ENCODE results near the gene CAPN2. TPM values are rescaled to one million over a fixed set of nuclear protein-coding genes. Genes with fewer than 3 reads are reported as not detected.
A peak's percentile ranks its signal among the peaks of the same experiment; 100 is the strongest.
"Not testable (repeated sequence)": the region's sequence is repeated elsewhere in the genome, so short reads cannot be mapped to it uniquely, and the experiment has no call there.

The CAPN2 gene
- total RNA-seq, 1 experiment from 2014 or later = 513 TPM

DNA sequence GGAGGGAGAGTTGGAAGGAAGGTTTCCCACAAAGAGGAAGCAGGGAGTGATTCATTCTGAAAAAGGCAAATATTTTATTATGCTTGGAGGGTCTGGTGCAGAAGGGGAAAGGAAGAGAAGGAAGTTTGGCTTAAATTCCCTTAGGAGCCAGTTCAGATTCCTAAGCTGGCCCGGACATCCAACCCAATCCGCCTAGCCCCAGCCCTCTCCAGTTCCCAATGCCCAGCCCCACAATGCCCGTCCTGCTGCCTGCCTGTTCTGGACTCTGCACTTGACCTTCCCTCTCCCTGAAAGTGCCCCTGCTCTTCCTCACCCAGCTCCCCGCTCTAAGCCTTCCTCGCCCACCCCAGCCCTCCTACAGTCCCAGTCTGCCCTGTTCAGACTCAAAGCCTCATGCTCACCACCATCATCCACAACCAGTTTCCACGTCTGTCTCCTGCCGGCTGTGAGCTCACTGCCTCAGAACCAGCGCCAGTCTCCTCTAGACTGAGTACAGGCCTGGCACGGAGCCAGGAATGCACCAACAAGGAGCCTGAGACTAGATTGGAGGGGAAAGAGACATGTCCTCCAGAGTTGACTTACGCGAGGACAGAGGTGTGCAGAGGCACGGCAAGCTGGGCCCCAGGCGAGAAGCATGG is 18.9 kb downstream of the CAPN2 start:
- intact Hi-C loops (cut with micrococcal nuclease) = no loop called here
- TF ChIP-seq, protein P1, sequence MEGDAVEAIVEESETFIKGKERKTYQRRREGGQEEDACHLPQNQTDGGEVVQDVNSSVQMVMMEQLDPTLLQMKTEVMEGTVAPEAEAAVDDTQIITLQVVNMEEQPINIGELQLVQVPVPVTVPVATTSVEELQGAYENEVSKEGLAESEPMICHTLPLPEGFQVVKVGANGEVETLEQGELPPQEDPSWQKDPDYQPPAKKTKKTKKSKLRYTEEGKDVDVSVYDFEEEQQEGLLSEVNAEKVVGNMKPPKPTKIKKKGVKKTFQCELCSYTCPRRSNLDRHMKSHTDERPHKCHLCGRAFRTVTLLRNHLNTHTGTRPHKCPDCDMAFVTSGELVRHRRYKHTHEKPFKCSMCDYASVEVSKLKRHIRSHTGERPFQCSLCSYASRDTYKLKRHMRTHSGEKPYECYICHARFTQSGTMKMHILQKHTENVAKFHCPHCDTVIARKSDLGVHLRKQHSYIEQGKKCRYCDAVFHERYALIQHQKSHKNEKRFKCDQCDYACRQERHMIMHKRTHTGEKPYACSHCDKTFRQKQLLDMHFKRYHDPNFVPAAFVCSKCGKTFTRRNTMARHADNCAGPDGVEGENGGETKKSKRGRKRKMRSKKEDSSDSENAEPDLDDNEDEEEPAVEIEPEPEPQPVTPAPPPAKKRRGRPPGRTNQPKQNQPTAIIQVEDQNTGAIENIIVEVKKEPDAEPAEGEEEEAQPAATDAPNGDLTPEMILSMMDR (IDR thresholded peaks at IDR 0.05; ENCODE audit: unreplicated experiment) = no peak
- H3K9me3 Mint-ChIP-seq (ENCODE audit: unreplicated experiment) = no peaks in the 10 kb centered on the region
- BruUV-seq (replicated peaks) = no TSS peak
- H3K27ac Mint-ChIP-seq (ENCODE audit: low read depth, unreplicated experiment) = peak overlapping the region; percentile 74
- no peaks in the 10 kb centered on the region for H3K27me3 Mint-ChIP-seq (ENCODE audit: insufficient read depth, unreplicated experiment)
- H3K4me1 Mint-ChIP-seq (ENCODE audit: insufficient read depth, unreplicated experiment) = peaks cover 61% of the 10 kb centered on the region
- ChIA-PET CTCF (interaction anchor here (0.6 to 2.4 kb wide), 6 partner anchors 13 to 579 kb away, joined by 3 to 12 read pairs (median 4); partner anchors contain the start of gene CAPN2), POLR2A (interaction anchor here (1.2 to 7.7 kb wide), 3 partner anchors 9 to 115 kb away, joined by 3 to 68 read pairs (median 5); partner anchors contain the start of gene TP53BP2)
- peaks cover 84% of the 10 kb centered on the region for H3K36me3 Mint-ChIP-seq (ENCODE audit: insufficient read depth, unreplicated experiment)
- H3K4me3 Mint-ChIP-seq (ENCODE audit: unreplicated experiment) = no peak overlapping the region
- peak; percentile 58 for DNase-seq (ENCODE audit: unreplicated experiment)

DNA sequence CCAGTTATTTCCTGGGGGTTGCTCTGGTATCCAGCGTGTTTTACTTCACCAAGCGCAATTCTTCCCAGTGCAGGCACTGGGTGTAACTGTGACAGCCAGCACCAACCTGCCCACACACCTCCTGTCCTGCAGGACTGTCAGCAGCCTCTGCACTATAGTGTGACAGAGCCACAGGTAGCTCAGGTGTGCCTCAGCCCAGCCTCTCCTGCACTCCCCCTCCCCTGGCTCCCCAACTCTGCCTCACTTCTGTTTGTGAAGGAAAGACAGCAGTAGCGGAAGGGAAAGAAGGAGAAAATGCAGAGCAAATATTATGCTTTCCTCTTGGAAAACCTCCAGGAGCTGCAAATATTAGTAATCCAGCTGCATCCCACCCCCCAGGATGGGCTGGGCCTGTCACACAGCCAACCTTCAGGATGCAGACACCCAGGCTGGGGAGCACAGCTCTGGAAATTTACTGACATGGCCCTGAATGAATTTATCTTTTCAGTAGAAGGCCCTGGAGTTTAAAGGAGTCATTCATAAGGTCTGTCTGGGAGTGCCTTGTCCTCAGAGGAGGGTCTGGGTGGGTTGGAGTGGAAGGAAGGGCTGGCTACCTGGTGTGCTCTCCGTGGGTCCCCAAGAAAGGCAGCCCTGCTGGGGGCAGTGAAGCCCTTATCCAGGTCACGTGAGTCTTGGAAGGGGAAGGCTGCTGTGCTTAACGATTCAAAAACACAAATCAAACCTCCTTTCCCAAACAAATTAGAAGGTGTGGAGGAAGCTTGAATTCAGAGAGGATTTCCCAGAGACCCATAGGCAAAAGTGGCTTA is 20.9 kb downstream of the CAPN2 start:
- H3K4me1 Mint-ChIP-seq (ENCODE audit: insufficient read depth, unreplicated experiment) = peaks cover 60% of the 10 kb centered on the region
- CTCF ChIA-PET = interaction anchor here (1.8 kb wide), 1 partner anchor 16 kb away, joined by 14 read pairs; no protein-coding TSS in a partner anchor

DNA sequence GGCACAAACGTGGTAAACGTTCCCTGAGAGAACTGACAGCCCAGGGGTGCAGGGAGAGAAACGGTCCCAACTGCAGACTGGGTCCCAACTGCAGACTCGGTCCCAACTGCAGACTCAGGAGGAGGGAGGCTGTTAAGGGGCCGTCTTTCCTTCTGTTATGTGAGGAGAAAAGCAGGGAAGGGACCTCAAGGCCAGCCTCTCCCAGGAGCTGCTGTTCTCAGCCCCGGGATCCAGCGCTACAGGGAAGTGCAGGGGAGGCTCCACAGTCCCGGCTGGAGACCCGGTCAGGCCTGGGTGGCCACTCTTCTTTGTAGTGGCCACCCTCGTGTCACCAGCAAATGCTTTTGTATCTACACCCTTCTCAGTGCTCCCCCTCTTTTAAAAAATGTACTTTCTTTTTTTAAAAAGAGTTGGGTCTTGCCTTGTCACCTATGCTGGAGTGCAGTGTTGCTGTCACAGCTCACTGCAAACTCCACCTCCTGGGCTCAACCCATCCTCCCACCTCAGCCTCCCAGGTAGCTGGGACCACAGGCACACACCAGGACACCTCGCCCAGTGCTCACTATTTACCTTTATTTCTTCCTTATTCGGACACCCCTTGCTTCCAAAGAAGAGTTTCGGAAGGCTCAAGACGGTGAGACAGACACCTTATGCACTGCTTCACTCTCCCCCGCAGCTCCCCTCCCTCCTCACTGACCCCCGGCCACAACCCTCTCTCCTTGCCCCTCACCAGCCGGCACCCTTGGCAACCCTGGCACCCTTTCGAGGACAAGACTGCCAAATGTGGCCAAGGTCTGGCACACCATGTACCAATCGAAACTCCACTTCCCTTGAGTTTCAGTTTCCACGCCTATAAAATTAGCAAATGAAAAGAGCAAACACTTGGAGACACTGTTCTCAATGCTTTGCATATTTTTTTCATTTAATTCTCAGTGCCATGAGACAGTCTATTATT is 21.8 kb downstream of the CAPN2 start:
- CTCF ChIA-PET = interaction anchor here (0.9 to 1.8 kb wide), 3 partner anchors 13 to 33 kb away, joined by 3 to 14 read pairs (median 4); no protein-coding TSS in a partner anchor
- Mint-ChIP-seq H3K4me1 (ENCODE audit: insufficient read depth, unreplicated experiment) (peaks cover 63% of the 10 kb centered on the region), H3K27me3 (ENCODE audit: insufficient read depth, unreplicated experiment) (no peaks in the 10 kb centered on the region), H3K36me3 (ENCODE audit: insufficient read depth, unreplicated experiment) (peaks cover 68% of the 10 kb centered on the region), H3K9me3 (ENCODE audit: unreplicated experiment) (no peaks in the 10 kb centered on the region), H3K4me3 (ENCODE audit: unreplicated experiment) (no peak overlapping the region), H3K27ac (ENCODE audit: low read depth, unreplicated experiment) (no peak overlapping the region)
- no peak for DNase-seq (ENCODE audit: unreplicated experiment)
- TF ChIP-seq, protein P1 (IDR thresholded peaks at IDR 0.05; ENCODE audit: unreplicated experiment) = no peak
- POLR2A ChIA-PET = interaction anchor here (0.7 to 1.3 kb wide), 3 partner anchors 13 to 738 kb away, joined by 3 to 5 read pairs (median 4); no protein-coding TSS in a partner anchor
- intact Hi-C loops (cut with micrococcal nuclease) = no loop called here
- BruUV-seq (replicated peaks) = no TSS peak

More for the DNA sequence above, 20.9 kb downstream of the CAPN2 start:
- Mint-ChIP-seq H3K9me3 (ENCODE audit: unreplicated experiment) (no peaks in the 10 kb centered on the region), H3K27ac (ENCODE audit: low read depth, unreplicated experiment) (peak overlapping the region; percentile 74), H3K36me3 (ENCODE audit: insufficient read depth, unreplicated experiment) (peaks cover 69% of the 10 kb centered on the region), H3K27me3 (ENCODE audit: insufficient read depth, unreplicated experiment) (no peaks in the 10 kb centered on the region), H3K4me3 (ENCODE audit: unreplicated experiment) (no peak overlapping the region)
- TF ChIP-seq, protein P1 (IDR thresholded peaks at IDR 0.05; ENCODE audit: unreplicated experiment) = no peak
- intact Hi-C loops (cut with micrococcal nuclease) = no loop called here
- POLR2A ChIA-PET = interaction anchor here (0.6 to 1.4 kb wide), 6 partner anchors 9 to 112 kb away, joined by 3 to 6 read pairs (median 3); partner anchors contain the start of gene TP53BP2
- DNase-seq (ENCODE audit: unreplicated experiment) = no peak
- BruUV-seq (replicated peaks) = no TSS peak

- ChIA-PET CTCF (interaction anchor here (0.6 to 5.7 kb wide), 5 partner anchors 9 to 317 kb away, joined by 3 to 70 read pairs (median 15); partner anchors contain the start of gene CAPN2), POLR2A (interaction anchor here (1.0 to 6.2 kb wide), 4 partner anchors 10 to 29 kb away, joined by 3 to 64 read pairs (median 43); no protein-coding TSS in a partner anchor)
- H3K27me3 Mint-ChIP-seq (ENCODE audit: insufficient read depth, unreplicated experiment); DNase-seq (ENCODE audit: unreplicated experiment); BruUV-seq (replicated peaks); intact Hi-C loops (cut with micrococcal nuclease); H3K4me3 Mint-ChIP-seq (ENCODE audit: unreplicated experiment); H3K9me3 Mint-ChIP-seq (ENCODE audit: unreplicated experiment): not testable (repeated sequence)
- H3K36me3 Mint-ChIP-seq (ENCODE audit: insufficient read depth, unreplicated experiment) = peaks cover 70% of the 10 kb centered on the region
- H3K4me1 Mint-ChIP-seq (ENCODE audit: insufficient read depth, unreplicated experiment) = peaks cover 59% of the 10 kb centered on the region
- peak overlapping the region; percentile 84 for H3K27ac Mint-ChIP-seq (ENCODE audit: low read depth, unreplicated experiment)
Observed at GRCh38 chr1:223736638-223737037, 24.3 kb downstream of the CAPN2 start.
